GM18519 (cell line): ENCODE results near the gene VAV2.

Experiments
- ATAC-seq: cut with Tn5 transposase; IDR thresholded peaks from one replicate; pipeline ENCODE4 v1.9.1; 2021; ENCODE audit warnings: mild to moderate bottlenecking, moderate library complexity; ENCODE audit not compliant: unreplicated experiment, low FRiP score

VAV2 gene

DNA sequence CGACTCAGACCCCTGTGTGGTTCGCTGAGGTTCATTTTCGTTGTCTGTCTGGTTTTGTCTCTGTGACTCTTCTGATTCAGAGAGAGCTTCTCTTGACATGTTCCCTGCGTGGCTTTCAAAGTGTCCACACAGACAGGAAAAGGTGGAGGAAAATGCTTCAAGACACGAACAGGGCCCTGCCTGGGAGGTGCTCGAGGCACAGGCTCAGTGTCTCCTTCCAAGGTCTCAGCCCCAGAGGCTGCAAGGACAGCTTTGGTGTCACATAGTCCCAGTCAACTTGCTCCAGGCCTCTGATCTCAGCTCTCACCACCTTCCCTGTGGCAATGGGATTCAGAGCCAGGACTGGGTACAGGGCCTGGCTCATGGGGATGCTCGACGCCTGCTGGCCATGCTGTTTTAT, 202.3 kb downstream of the VAV2 start:
- ATAC-seq, result no peak

DNA sequence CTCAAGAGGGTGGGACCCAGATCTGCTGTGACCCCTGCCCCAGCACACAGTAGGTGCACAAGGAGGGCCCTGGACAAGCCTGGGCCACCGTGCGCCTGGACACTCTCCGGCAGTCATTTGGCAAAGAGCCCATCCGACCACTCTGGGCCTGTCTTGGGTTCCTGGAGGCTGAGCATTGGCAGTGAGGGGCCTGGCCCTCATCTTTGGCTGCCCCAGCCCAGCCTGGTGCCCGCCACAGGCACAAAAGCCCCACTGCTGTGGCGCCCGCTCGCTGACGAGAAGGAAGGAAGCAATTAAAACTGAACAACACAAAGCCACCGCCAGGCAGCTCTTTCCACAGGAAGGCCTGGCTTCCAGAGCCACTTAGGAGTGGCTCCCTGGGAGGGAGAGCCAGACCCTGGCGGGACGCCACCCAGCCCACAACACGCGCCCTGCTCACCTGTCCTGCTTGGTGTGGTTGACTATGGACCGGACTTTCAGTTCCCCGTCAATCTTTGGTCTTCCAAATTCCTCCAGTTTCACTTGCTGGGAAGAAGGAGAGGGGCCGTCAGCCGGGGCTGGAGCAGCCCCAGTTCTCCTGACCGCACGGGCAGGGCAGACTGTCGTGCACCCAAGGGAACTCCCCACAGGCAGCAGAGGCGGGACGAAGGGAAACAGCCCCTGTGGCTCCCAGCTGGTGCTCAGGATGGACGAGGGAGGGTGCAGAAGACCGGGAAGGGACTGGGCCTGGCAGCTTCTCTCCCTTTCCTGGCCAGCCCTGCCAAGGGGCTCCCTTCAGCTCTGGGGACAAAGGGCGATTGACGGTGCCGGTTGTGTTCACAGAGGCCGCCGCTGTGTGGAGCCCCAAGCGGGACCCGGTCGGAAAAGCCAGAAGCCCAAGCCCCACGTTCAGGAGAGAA, 203.1 kb downstream of the VAV2 start:
- no peak for ATAC-seq

DNA sequence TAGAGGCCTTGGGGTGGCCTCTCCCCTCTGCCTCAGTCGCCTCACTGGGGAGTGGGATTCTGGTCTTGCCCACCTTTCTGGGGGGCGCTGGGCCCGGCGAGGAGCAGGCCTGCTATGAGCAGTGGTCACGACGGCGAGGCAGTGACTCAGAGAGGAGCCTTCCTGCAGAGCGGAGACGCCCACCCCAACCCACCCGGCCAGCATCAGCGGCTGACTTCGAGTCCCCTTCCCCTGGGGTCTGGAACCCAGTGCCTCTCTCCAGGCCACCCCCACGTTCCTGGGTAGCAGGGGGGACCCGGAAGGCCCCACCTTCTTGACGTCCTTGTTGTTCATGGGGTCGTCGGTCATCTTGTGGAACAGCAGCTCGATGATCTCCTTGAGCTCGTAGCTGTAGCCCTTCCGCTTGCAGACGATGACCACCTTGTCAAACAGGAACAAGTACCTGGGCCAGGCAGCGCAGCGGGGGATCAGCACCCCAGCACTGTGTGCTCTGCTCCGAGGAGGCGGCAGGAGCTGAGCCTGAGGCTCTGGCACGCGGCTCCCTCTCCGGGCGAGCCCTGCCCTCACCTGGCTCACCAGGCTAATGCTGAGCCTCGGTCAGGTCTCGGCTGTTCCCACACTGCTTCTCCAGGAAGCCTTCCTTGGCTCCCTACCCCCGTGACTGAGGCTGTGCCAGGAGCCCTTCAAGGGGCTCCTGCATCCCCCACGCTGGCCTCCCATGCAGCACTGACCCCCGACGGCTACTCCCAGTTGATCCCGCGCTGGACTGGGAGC, 203.9 kb downstream of the VAV2 start:
- ATAC-seq, result no peak

DNA sequence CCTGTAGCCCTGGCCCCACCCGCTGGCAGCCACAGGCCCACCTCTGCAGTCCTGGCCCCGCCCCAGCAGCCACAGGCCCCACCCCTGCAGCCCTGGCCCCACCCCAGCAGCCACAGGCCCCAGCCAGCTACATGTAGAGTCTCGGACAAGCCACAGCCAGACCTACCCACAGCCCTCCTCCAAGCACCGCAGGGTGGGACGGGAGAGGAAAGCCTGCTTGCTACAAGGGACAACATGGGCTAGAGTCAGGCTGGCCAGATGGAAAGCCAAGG, 204.4 kb downstream of the VAV2 start:
- ATAC-seq, result no peak

DNA sequence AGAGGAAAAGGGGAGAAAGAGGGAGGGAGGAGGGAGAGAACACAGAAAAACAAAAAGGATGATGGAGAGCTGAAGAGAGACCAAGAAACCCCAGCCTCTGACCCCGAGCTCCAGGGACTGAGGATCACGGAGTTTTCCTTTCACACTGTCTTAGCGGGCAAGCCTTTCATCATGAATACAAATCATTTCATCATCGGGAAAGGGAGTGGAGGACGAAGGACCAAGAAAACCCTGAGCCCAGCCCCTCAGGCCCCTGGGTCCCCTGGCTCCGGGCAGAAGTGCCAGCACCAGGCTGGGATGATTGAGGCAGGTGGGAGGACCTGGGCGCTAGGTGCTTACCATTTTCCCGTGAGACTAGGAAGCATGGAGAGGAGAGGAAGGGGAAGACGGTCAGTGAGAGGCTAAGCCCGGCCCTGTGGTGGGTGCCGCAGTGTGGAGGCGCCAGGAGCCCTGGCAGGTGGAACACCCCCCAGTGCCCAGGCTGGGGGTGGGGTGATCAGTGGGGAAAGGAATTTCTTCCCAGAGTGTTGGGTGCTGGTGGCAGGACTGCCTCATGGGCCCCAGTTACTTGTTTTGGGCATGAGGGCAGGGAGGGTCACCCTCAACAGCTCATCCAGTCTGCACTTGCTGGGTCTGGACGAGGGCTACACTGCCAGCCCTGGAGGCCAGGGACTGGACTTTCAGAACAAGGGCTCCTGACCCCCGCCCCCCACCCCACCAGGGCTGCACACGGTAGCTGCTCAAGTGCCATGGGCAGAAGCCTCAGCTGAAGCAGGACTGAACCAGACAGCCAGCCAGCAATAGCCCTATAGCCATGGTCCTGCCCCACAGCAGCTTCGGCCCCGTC, 205.0 kb downstream of the VAV2 start:
- ATAC-seq, result no peak

DNA sequence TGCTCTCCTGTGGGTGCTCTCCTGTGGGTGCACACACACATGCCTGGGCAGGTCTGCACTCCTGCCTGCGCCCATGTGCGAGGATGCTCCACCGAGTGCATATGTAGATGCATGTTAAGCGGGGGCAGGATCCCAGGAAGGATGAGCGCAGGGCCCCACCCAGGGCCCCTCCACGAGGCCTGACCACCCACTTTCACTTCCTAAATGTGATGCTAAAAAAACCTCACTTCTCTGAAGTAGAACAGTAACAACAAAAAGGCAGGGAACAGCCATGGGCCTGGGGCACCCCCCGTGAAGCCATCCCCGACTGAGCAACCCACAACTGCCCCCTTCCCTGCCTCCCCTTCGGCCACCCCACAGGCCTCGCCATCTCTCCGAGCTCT, 205.8 kb downstream of the VAV2 start:
- ATAC-seq, result no peak

DNA sequence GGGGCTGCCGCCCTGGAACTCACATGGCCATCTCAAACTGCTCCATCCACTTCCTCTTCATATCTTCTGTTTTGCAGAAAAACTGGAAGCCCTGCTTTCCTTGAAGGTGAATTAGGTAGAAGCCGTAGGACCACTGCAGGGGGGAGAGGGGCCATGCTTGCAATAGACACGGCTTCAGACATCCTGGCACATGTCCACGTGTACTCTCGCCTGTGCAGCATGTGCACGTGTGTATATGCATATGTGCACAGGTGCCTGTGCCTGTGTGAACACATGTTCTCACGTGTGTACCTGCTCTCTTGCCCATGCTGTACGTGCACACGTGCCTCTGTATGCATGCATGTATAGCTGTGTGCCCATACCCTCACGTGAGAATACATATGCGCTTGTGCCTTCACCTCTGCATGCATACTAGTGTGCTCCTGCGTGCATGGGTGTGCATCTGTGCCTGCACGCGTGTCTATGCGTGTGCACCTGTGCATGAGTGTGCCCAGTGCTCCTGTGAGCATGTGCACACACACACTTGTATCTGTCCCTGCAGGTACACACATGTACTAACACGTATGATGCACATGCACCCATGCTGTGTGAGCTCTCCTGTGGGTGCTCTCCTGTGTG, 206.3 kb downstream of the VAV2 start:
- no peak for ATAC-seq

DNA sequence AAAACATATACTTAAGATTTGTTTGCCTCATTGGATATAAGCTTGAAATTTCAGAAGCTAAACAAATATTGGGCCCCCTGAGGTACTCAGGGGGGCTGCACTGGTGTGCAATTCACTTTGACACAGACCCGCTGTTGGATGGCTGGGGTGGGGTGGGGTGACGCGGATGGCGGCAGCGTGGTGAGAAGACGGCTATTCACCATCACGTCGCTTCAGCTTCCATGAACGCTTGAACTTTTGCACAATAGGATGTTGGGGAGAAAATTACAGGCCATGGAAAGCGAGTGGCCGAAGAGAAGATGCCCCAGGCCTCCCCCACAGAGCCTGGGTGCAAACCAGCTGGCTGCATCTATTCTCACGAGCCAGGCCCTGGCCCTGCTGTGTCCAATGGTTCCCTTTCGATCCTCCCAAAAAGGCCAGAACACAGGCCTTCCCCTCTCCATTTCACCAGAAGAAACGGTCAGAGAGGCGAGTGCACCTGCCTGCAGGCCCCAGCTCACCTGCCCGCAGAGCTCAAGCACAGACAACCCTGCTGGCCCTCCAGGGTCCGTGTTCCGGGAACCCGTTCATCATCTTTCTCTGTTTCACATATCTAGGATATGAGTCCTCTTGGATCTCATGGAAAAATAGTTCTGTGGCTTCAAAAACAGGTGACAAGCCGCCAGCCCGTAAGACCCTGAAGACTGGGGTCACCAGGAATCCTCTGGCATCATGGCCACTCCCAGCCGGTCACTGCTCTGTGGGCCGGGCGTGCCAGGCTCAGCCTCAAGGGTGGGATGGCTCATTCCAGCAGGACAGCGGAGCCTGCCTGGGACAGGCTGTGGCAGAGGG, 207.2 kb downstream of the VAV2 start:
- ATAC-seq, result no peak

DNA sequence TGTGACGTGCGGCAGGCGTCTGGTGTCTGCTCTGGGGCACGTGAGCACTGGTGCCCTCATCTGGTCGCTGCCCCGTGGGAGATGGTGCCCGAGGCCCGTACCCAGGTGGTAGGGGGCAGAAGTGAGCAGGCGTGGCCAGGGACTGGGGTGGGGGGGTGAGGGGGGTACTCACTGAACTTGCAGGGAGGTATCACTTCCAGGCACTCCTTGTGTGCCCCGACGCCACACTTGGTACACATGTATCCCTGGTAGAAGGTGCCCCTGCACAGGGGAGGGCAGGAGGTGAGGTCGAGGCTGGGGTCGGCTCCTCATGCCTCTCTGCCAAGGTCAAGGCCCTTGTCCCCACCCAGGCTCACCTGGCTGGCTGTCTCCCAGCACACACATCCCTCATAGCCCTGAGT, 208.8 kb downstream of the VAV2 start:
- ATAC-seq, result no peak

DNA sequence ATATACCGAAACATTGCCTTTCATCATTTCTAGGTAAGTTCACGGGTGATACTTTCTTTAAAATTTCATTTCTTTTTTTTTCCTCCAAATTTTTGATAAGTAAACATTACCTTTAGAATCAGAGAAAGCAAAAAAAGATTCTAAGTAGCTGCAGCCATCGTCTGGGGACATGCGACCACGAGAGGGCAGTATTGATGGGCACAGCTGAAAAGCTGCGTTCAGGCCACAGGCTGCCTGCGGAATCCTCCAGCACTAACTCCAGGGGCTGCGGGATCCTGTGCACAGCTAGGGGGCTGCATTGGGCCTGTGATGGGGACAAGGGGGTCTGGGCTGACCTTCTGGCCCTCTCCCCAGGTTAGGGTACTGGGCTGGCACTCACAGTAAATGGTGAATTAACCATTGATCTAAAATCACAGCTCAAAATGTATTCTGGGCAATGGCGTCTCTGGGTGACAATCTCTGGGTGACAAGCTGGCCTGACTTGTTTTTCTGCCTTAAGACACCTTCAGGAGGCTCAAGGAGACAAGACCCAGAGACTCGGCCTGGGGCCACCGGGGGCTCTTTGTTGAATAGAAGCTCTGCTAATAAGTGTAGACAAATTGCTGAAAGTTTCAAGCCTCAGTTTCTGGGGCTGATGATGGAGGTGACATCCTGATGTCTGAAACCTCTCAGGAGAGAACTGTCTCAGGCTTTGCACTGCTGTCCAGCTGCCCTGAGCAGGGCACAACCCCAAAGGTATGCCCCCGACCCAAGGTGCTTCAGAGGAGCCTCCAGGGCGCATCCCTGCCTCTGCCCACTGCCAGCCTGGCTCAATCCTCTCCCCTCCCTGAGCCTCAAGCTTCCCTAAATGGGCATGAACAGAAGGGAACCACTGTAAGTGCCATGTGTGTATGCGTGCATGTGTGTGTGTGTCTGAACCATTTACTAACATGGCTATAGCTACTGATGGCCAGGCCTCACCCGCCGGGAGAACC, 209.7 kb downstream of the VAV2 start:
- no peak for ATAC-seq

DNA sequence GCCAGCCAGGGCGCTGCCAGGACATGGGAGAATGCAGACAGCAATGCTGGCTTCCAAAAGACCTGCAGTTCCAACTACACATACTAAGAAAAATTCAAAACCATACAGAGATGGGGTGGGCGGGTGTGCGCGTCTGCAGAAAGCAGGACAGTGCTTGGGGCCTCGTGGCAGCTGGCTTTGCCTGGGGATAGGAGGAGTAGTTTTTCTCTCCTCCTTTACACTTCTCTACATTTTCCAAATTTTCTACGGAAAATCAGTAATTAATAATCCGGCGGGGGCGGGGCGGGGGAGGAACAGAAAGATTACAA, 210.3 kb downstream of the VAV2 start:
- no peak for ATAC-seq

DNA sequence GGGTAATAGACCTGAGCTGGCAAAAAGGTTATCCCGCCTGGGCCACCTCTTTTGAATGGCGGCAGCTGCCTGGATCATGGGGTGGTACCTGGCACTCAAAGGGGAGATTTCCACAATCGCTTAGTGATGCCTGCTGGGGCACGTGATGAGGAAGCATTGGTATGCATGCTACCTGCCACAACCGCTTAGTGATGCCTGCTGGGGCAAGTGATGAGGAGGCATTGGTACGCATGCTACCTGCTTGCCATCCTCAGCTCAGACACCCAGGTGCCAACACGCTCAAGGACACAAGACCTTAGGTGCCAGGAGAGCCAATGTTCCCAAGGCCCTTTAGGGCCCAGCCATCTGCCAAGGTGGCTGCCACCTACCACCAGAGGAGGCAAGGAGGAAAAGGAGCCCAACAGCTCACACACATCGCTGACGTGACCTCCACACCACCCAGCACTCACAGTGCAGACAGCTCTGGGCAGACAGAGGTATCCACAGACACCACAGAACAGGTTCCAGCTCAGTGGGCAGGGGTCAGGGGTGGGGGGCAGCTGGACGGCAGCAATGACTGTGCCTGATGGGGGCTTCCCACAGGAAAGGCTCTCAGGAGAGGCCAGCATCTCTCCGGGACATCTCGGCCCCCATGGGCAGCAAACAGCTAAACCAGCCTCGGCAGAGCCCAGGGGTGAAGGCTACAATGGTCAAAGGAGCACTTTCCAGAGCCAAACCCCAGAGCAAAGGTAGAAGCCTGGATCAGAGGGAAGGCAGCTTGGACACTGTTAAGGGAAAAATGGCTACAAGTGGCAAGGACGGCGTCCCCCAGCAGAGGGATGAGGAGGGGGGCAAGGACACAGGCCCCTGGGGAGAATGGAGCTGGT, 210.9 kb downstream of the VAV2 start:
- ATAC-seq, result no peak

DNA sequence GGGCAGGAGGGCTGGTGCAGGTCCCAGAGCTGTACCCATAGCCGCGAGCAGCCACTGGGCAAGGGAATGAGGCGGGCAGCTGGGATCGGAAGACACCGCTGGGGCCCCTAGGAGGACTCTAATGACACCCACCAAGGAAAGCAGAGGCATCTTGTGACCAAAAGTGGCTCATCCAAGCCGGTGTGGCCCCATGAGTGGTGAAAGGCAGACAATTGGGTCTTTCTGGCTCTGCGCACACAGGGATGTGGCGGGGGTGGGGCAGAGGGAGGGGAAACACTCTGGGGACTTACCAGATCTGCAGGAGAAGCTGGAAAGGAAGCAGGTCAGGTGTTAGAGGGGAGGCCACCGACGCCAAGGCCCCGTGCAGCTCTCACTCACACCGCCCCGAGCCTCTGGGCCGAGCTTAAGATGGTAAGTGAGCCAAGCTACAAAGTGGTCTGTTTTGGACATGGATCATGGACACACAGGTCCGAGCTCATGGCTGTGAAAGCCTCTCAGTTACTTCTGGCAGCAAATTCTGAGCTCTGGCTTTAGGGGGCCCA, 211.6 kb downstream of the VAV2 start:
- ATAC-seq, result no peak

DNA sequence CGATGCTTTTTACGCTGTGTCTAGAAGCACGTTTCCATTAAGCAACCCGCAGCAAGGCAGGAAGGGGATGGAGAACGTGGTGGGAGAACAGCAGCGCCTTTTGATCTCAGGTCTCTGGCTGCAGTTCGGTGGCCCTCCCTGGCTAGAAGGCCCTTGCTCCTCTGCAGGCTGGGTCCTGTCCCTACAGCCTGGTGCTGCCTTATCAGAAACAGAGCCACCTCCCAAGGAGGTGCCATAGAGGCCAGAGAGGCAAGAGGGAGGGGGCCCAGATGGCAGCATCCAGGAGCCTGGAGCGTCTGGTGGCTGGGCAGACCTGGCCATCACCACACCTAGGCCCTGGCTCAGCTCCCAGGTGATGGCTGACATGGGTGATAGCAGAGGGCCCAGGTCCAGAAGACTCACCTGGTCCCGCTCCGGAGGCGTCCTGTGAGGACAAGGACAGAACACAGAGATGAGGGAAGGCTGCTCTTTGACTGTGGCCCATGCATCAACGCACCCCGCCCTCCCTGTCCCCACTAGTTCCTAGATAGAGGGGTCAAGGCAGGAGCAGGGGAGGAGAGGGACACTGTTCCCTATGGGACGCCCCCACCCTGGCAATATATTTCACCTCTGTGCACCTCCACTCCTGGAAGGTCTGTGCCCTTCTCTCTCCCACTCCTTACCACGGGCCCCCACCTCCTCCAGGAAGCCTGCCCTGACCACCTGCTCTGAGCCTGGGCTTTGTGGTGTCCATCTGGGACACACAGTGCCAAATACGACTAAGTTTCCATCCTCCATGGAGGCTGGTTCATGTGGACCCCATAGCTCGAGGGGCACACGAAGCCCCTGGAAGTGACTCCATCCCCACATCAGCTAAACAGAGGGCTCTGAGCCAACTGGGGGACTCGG, 212.4 kb downstream of the VAV2 start:
- ATAC-seq, result no peak

DNA sequence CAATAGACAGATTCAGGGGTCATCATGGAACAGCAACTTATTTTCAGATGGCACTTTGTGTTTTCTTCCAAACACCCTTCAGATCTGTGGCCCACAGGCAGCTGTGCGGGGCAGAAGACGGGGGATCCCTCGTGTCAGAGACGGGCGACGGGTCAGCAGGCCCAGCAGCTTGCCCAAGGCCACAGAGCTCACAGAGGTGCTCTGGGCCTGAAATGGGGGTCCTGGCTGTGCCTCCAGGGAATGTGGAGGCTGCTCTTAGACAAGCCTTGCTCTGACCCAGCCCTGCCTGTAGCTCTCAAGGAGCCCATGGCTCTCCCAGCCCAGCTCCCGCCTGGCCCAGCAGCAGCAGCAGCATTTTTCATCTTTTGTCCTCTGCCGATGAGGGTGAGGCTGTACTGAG, 213.0 kb downstream of the VAV2 start:
- no peak for ATAC-seq

DNA sequence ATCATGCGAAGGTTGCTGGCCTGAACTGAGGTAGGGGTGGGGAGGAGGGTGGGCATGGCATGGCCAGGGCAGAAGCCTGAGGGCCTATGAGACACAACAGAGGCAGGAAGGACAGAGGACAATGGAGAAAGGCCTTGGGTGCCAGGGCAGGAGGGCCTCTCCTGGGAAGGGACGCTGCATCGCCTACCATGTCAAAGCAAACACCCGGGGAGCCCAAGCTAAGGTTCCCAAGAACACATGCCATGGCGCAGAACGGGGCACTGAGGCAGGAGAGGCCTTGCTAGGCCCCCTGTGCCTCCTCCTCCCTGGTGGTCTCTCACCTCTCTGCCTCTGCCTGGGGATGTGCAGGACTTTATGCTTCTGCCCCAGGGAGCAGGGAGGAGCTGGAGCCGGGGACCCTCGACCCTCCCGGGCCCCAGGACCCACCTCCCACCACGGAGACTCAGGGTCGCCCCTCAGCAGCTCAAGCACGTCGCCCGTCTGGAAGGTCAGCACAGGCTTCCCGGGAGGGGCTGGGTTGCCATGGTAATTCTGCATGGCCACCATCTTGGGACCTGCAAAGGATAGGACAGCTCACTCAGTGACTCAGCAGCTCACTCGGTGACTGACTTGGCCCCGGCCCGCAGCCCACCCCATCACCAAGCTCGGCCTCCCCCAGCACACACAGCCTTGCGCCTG, 213.6 kb downstream of the VAV2 start:
- ATAC-seq, result no peak
